Parathyroid adenoma (tissue), 2 donors: ENCODE measurements around the gene SIRT3.
A peak's percentile ranks its signal among the peaks of the same experiment; 100 is the strongest.
"Not testable (repeated sequence)": the region's sequence is repeated elsewhere in the genome, so short reads cannot be mapped to it uniquely, and the experiment has no call there.

Experiments used
- H2AFZ ChIP-seq: fragments of 300-600 bp; sonication (generic); one replicate; pipeline ENCODE4 v1.7.0; 2017; ENCODE audit warnings: antibody characterized with exemption, mild to moderate bottlenecking
- H3K27ac ChIP-seq: fragments of 300-600 bp; sonication (generic); one replicate; pipeline ENCODE4 v1.7.0; 2017
- H3K27me3 ChIP-seq: fragments of 300-600 bp; sonication (generic); one replicate; pipeline ENCODE4 v1.7.0; 2017; ENCODE audit warnings: low read length; ENCODE audit not compliant: control insufficient read depth, insufficient read depth
- H3K36me3 ChIP-seq: fragments of 300-600 bp; sonication (generic); one replicate; pipeline ENCODE4 v1.7.0; 2017; ENCODE audit warnings: low read length; ENCODE audit not compliant: control insufficient read depth, insufficient read depth
- H3K4me1 ChIP-seq: fragments of 300-600 bp; sonication (generic); one replicate; pipeline ENCODE4 v1.7.0; 2017; ENCODE audit warnings: control low read depth
- H3K4me2 ChIP-seq: fragments of 300-600 bp; sonication (generic); one replicate; pipeline ENCODE4 v1.7.0; 2017; ENCODE audit warnings: low read length
- H3K4me3 ChIP-seq: fragments of 300-600 bp; sonication (generic); one replicate; pipeline ENCODE4 v1.7.0; 2017; ENCODE audit warnings: low read depth, low read length
- H3K79me2 ChIP-seq: fragments of 300-600 bp; sonication (generic); one replicate; pipeline ENCODE4 v1.7.0; 2017; ENCODE audit warnings: control low read depth
- H3K9ac ChIP-seq: fragments of 300-600 bp; sonication (generic); one replicate; pipeline ENCODE4 v1.7.0; 2017; ENCODE audit warnings: mild to moderate bottlenecking
- H3K9me3 ChIP-seq: fragments of 300-600 bp; sonication (generic); one replicate; pipeline ENCODE4 v1.7.0; 2017; ENCODE audit warnings: low read length; ENCODE audit not compliant: control insufficient read depth
- CTCF ChIP-seq: fragments of 300-600 bp; sonication (generic); IDR thresholded peaks from one replicate; pipeline ENCODE4 v1.7.0; 2017; ENCODE audit warnings: antibody characterized with exemption, mild to moderate bottlenecking
- donor health status: primary hyperparathyroidism.

The SIRT3 gene

DNA sequence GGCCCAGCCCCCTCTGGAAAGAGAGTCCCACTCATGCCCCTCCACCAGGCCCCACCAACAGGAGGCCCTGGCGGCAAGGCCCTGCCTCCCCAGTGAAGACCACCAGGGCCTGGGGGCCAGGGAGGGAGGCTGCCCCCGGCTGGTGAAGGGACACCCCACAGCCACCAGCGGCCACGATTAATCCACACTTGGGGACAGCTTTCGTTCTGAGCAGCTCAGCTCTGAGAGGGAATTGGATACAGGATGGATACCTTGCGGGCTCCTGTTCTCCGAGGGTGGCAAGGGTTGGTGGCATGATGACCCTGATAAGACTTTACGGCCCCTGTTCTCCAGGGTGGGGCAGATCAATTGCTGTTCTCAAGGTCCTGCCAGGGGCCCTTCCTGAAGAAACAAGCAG is 35.2 kb upstream of the SIRT3 start:
- no peak overlapping the region for H3K27ac ChIP-seq

GRCh38 chr11:270451-271318 is 34.5 kb upstream of the SIRT3 start:
- no peak overlapping the region for H3K27ac ChIP-seq
- no peak for TF ChIP-seq CTCF
- no peak overlapping the region for H2AFZ ChIP-seq
- no peak overlapping the region for H3K9ac ChIP-seq
- no peaks in the 10 kb centered on the region for H3K79me2 ChIP-seq
- H3K27me3 ChIP-seq, result no peaks in the 10 kb centered on the region
- H3K4me2 ChIP-seq, result no peak overlapping the region
- H3K4me3 ChIP-seq, result no peak overlapping the region
- no peaks in the 10 kb centered on the region for H3K36me3 ChIP-seq
- no peaks in the 10 kb centered on the region for H3K4me1 ChIP-seq
- no peaks in the 10 kb centered on the region for H3K9me3 ChIP-seq

More for the DNA sequence above, 35.2 kb upstream of the SIRT3 start:
- no peaks in the 10 kb centered on the region for H3K4me1 ChIP-seq
- no peaks in the 10 kb centered on the region for H3K36me3 ChIP-seq
- no peak overlapping the region for H3K4me2 ChIP-seq
- H3K9me3 ChIP-seq, result no peaks in the 10 kb centered on the region
- no peak overlapping the region for H2AFZ ChIP-seq
- no peaks in the 10 kb centered on the region for H3K79me2 ChIP-seq
- no peak overlapping the region for H3K4me3 ChIP-seq
- no peaks in the 10 kb centered on the region for H3K27me3 ChIP-seq
- no peak overlapping the region for H3K9ac ChIP-seq
- TF ChIP-seq CTCF, result no peak

DNA sequence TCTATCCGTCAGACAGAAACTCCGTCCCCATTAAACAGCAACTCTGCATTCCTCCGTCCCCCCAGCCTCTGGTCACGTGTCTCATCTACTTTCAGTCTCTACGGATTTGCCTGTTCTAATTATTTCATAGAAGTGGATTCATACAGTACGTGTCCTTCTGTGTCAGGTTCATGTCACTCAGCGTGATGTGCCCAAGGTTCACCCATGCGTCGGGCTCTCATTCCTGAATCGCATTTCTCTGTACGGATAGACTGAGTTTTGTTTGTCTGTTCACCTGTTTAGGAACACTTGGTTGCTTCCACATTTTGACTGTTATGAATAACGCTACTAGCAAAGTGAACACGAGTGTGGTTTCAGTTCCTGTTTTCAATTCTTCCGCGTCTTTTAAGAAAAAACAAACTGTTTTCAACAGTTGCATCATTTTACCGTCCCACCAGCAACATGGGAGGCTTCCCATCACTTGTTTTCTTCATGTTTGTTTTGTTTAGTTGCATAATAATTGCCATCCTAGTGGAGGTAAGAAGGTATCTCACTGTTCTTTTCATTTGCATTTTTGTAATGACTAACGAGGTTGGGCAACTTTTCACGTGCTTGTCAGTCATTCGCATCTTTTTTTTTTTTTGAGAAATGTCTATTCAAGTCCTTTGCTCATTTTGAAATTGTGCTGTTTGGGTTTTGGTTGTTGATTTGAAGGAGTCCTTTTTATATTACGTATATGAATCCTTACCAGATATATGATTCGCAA is 33.2 kb upstream of the SIRT3 start:
- H3K27me3 ChIP-seq, result no peaks in the 10 kb centered on the region
- peak overlapping the region; percentile 14 for H3K4me3 ChIP-seq
- TF ChIP-seq CTCF, result no peak
- peak overlapping the region; percentile 20 for H3K27ac ChIP-seq
- H2AFZ ChIP-seq, result no peak overlapping the region
- no peaks in the 10 kb centered on the region for H3K4me1 ChIP-seq
- H3K4me2 ChIP-seq, result no peak overlapping the region
- no peaks in the 10 kb centered on the region for H3K79me2 ChIP-seq
- H3K9me3 ChIP-seq, result no peaks in the 10 kb centered on the region
- H3K36me3 ChIP-seq, result no peaks in the 10 kb centered on the region
- no peak overlapping the region for H3K9ac ChIP-seq

DNA sequence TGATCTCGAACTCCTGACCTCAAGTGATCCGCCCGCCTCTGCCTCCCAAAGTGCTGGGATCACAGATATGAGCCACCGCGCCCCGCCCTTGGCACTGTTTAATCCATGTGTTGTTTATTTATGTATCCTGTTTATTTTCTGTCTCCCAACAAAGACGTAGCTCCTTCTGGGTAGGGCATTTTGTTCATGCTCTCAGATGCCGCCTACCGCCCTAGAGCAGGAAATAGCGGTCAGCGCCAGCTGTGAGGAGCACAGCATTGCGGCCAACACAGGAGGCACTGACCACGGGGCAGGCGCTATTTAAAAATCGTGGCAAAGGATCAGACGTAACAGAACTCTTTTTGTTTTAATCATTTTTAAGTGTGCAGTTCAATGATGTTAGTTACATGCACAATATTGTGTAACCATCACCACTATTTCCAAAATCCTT is 32.6 kb upstream of the SIRT3 start:
- not testable (repeated sequence) for H3K27me3 ChIP-seq, H3K79me2 ChIP-seq, H3K4me1 ChIP-seq, H3K36me3 ChIP-seq, H3K4me2 ChIP-seq, H3K9ac ChIP-seq, H2AFZ ChIP-seq, H3K9me3 ChIP-seq
- peak overlapping the region; percentile 14 for H3K4me3 ChIP-seq
- H3K27ac ChIP-seq, result peak overlapping the region; percentile 20

- H3K9me3 ChIP-seq, result no peaks in the 10 kb centered on the region
- TF ChIP-seq CTCF, result no peak
- H3K79me2 ChIP-seq, result no peaks in the 10 kb centered on the region
- no peak overlapping the region for H3K9ac ChIP-seq
- H2AFZ ChIP-seq, result no peak overlapping the region
- no peak overlapping the region for H3K27ac ChIP-seq
- no peaks in the 10 kb centered on the region for H3K36me3 ChIP-seq
- no peak overlapping the region for H3K4me2 ChIP-seq
- H3K4me1 ChIP-seq, result no peaks in the 10 kb centered on the region
- H3K4me3 ChIP-seq, result no peak overlapping the region
- H3K27me3 ChIP-seq, result no peaks in the 10 kb centered on the region
Observed at GRCh38 chr11:267491-267994, 31.4 kb upstream of the SIRT3 start.
